Panc1 (cell line): Measurements from ENCODE around the gene NEK2. TPM values are rescaled to one million over a fixed set of nuclear protein-coding genes. Genes with fewer than 3 reads are reported as not detected.

ENCODE experiments used
- ATAC-seq: fragments of 200-7000 bp; cut with Tn5 transposase; 2 replicates; pipeline ENCODE4 v1.9.1; 2020; ENCODE audit warnings: mild to moderate bottlenecking, moderate library complexity
- BruUV-seq: library from RNA; stranded (reverse); fragments of 400-500 nt; replicated peaks from 2 replicates; lab custom pipeline; 2021; lab: Mats Ljungman, UMichigan
- CTCF ChIA-PET: fragments of 300-600 bp; sonication (Branson Sonifier 250); formaldehyde crosslinking; loops from one replicate; lab custom pipeline; 2022; ENCODE audit warnings: antibody characterized with exemption; lab: Charles Lee
- POLR2A ChIA-PET: fragments of 300-600 bp; sonication (Branson Sonifier 250); formaldehyde crosslinking; loops from one replicate; lab custom pipeline; 2022; ENCODE audit warnings: antibody characterized with exemption; lab: Charles Lee
- DNase-seq: peaks from one replicate; pipeline ENCODE4 v3.0.0-alpha.2; 2010; ENCODE audit warnings: low read depth, low spot score
- H3K27ac ChIP-seq: 2 replicates; pipeline ENCODE4 v1.5.1; 2011; ENCODE audit warnings: mild to moderate bottlenecking, low read length, inconsistent platforms
- H3K27me3 ChIP-seq: fragments of 200-500 bp; sonication (Bioruptor generic); 2 replicates; pipeline ENCODE4 v1.6.0; 2014; ENCODE audit warnings: low read length, inconsistent platforms; ENCODE audit not compliant: control insufficient read depth, insufficient read depth
- H3K36me3 ChIP-seq: fragments of 200-500 bp; sonication (Bioruptor generic); 2 replicates; pipeline ENCODE4 v1.5.1; 2014; ENCODE audit warnings: inconsistent platforms, mild to moderate bottlenecking, low read length, moderate library complexity; ENCODE audit not compliant: control insufficient read depth, insufficient read depth
- H3K4me1 ChIP-seq: 2 replicates; pipeline ENCODE4 v1.5.1; 2011; ENCODE audit warnings: inconsistent platforms, mild to moderate bottlenecking, low read length, moderate library complexity; ENCODE audit not compliant: control insufficient read depth, insufficient read depth
- H3K4me3 ChIP-seq, 2 experiments: 2 replicates each; pipeline ENCODE4 v1.5.1; 2011 to 2012; ENCODE audit warnings: low read depth in 2 of 2, low read length in 2 of 2, mild to moderate bottlenecking in 2 of 2, inconsistent platforms in 1 of 2, moderate library complexity in 1 of 2
- H3K9me3 ChIP-seq: fragments of 200-500 bp; sonication (Bioruptor generic); 2 replicates; pipeline ENCODE4 v1.5.1; 2014; ENCODE audit warnings: low read depth, mild to moderate bottlenecking, inconsistent platforms, low read length, moderate library complexity; ENCODE audit not compliant: control insufficient read depth, insufficient read depth
- POLR2AphosphoS5 ChIP-seq: IDR thresholded peaks from 2 replicates; pipeline ENCODE4 v1.6.1; 2012; ENCODE audit warnings: mild to moderate bottlenecking, low read depth, low read length, moderate library complexity
- SIN3A ChIP-seq: IDR thresholded peaks from 2 replicates; pipeline ENCODE4 v1.6.1; 2012; ENCODE audit warnings: low read depth, mild to moderate bottlenecking, low read length, moderate library complexity, borderline replicate concordance; ENCODE audit not compliant: insufficient read depth
- TCF7L2 ChIP-seq: IDR thresholded peaks from 2 replicates; pipeline ENCODE4 v1.6.1; 2011; ENCODE audit warnings: mild to moderate bottlenecking, low read depth, low read length, inconsistent platforms
- in situ Hi-C: cut with HindIII; loops from 2 replicates; pipeline ENCODE4 v1.10.0; 2016; ENCODE audit warnings: low sequenced_read_pairs, low pct_unique_long_range_greater_than_20kb
- intact Hi-C: fragments of 100-400 bp; cut with micrococcal nuclease; formaldehyde crosslinking; loops from one replicate; pipeline ENCODE4 v1.10.0; 2022; ENCODE audit not compliant: unreplicated experiment
- total RNA-seq: library from RNA; stranded (reverse); gene quantifications from one replicate; pipeline ENCODE4 v1.2.1, GENCODE V29; 2021; ENCODE audit not compliant: unreplicated experiment
- TF ChIP-seq, protein P1 (sequence below), 2 experiments: IDR thresholded peaks; 2 replicates each; pipeline ENCODE4 v1.6.1; 2011 to 2012; ENCODE audit warnings: low read depth in 2 of 2, control low read depth in 1 of 2, low read length in 1 of 2, mild to moderate bottlenecking in 1 of 2, moderate library complexity in 1 of 2; ENCODE audit not compliant: insufficient read depth in 1 of 2
- TF ChIP-seq, protein P2 (sequence below): fragments of 450-650 bp; IDR thresholded peaks from 2 replicates; pipeline ENCODE4 v1.5.1; 2017; ENCODE audit warnings: mild to moderate bottlenecking

NEK2 gene
- total RNA-seq, 1 experiment from 2014 or later, result 34.4 TPM

DNA sequence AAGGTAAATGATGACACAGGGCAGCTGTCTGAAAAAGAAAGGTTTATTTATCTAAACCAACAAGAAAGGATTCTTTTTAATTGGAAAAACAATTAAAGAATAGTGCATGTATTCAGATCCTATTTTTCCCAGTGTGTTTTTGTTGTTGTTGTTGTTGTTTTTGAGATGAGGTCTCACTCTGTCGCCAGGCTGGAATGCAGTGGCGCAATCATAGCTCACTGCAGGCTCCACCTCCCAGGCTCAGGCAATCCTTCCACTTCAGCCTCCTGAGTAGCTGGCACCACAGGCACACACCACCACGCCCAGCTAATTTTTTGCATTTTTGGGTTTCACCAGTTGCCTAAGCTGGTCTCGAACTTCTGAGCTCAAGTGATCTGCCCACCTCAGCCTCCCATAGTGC is 22.1 kb downstream of the NEK2 start:
- ChIA-PET POLR2A (no interaction called here), CTCF (interaction anchor here (0.6 to 0.7 kb wide), 2 partner anchors 15 to 109 kb away, joined by 5 to 6 read pairs; no protein-coding TSS in a partner anchor)
- intact Hi-C loops (no loop called here), in situ Hi-C loops (no loop called here)
- Histone ChIP-seq H3K36me3 (no peaks in the 10 kb centered on the region), H3K9me3 (no peaks in the 10 kb centered on the region), H3K4me1 (peaks cover 18% of the 10 kb centered on the region), H3K27me3 (no peaks in the 10 kb centered on the region), H3K4me3 (no peak overlapping the region), H3K27ac (no peak overlapping the region)
- ATAC-seq (no peak), DNase-seq (no peak)
- BruUV-seq, result no TSS peak
- TF ChIP-seq, protein P1, sequence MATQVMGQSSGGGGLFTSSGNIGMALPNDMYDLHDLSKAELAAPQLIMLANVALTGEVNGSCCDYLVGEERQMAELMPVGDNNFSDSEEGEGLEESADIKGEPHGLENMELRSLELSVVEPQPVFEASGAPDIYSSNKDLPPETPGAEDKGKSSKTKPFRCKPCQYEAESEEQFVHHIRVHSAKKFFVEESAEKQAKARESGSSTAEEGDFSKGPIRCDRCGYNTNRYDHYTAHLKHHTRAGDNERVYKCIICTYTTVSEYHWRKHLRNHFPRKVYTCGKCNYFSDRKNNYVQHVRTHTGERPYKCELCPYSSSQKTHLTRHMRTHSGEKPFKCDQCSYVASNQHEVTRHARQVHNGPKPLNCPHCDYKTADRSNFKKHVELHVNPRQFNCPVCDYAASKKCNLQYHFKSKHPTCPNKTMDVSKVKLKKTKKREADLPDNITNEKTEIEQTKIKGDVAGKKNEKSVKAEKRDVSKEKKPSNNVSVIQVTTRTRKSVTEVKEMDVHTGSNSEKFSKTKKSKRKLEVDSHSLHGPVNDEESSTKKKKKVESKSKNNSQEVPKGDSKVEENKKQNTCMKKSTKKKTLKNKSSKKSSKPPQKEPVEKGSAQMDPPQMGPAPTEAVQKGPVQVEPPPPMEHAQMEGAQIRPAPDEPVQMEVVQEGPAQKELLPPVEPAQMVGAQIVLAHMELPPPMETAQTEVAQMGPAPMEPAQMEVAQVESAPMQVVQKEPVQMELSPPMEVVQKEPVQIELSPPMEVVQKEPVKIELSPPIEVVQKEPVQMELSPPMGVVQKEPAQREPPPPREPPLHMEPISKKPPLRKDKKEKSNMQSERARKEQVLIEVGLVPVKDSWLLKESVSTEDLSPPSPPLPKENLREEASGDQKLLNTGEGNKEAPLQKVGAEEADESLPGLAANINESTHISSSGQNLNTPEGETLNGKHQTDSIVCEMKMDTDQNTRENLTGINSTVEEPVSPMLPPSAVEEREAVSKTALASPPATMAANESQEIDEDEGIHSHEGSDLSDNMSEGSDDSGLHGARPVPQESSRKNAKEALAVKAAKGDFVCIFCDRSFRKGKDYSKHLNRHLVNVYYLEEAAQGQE (IDR thresholded peaks at IDR 0.05; ENCODE audit: insufficient read depth in 1 of 2, low read depth in 2 of 2, low read length in 1 of 2), result no peak
- TF ChIP-seq, protein P2, sequence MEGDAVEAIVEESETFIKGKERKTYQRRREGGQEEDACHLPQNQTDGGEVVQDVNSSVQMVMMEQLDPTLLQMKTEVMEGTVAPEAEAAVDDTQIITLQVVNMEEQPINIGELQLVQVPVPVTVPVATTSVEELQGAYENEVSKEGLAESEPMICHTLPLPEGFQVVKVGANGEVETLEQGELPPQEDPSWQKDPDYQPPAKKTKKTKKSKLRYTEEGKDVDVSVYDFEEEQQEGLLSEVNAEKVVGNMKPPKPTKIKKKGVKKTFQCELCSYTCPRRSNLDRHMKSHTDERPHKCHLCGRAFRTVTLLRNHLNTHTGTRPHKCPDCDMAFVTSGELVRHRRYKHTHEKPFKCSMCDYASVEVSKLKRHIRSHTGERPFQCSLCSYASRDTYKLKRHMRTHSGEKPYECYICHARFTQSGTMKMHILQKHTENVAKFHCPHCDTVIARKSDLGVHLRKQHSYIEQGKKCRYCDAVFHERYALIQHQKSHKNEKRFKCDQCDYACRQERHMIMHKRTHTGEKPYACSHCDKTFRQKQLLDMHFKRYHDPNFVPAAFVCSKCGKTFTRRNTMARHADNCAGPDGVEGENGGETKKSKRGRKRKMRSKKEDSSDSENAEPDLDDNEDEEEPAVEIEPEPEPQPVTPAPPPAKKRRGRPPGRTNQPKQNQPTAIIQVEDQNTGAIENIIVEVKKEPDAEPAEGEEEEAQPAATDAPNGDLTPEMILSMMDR, result no peak
- TF ChIP-seq SIN3A (no peak), POLR2AphosphoS5 (no peak), TCF7L2 (no peak)

DNA sequence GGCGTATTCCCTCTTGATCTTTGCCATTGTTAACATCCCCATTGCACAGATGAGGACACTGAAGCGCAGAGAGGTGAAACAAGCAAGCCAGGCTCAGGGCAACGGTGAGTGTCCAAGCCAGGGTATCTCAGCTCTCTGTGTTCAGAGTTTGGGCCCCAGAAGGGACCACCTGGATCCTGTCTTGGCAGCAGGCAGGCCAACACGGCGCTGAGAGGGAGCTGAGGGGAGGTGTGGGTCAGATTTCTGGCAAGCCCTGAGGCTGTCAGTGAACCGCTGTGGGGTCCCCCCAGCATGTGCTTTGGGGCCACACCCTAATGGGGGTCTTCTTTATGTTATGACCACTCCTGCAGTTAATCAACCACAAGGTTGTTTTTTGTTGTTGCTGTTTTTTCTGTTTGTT is 23.1 kb downstream of the NEK2 start:
- intact Hi-C loops (no loop called here), in situ Hi-C loops (no loop called here)
- TF ChIP-seq POLR2AphosphoS5, result no peak
- no peak for TF ChIP-seq SIN3A
- TF ChIP-seq, protein P1 (IDR thresholded peaks at IDR 0.05; ENCODE audit: insufficient read depth in 1 of 2, low read depth in 2 of 2, low read length in 1 of 2), result no peak
- TF ChIP-seq, protein P2, result no peak
- no peak for TF ChIP-seq TCF7L2
- H3K4me3 ChIP-seq, result no peak overlapping the region
- no peaks in the 10 kb centered on the region for H3K36me3 ChIP-seq
- no peak overlapping the region; the same call in 1 of the 2 replicates for H3K27ac ChIP-seq
- peaks cover 27% of the 10 kb centered on the region for H3K4me1 ChIP-seq
- DNase-seq, result no peak
- BruUV-seq, result no TSS peak
- no peak for ATAC-seq
- POLR2A ChIA-PET, result interaction anchor here (1.1 kb wide), 1 partner anchor 24 kb away, joined by 3 read pairs; no protein-coding TSS in a partner anchor
- CTCF ChIA-PET, result interaction anchor here (0.6 to 0.7 kb wide), 2 partner anchors 14 to 109 kb away, joined by 5 to 6 read pairs; no protein-coding TSS in a partner anchor
- H3K27me3 ChIP-seq, result no peaks in the 10 kb centered on the region
- H3K9me3 ChIP-seq, result no peaks in the 10 kb centered on the region
